Mesenchymal stem cell (in vitro differentiated cells and primary cell): ENCODE results near the gene RARRES1.
A peak's percentile ranks its signal among the peaks of the same experiment; 100 is the strongest.

Experiments used
- DNase-seq: peaks from one replicate; pipeline ENCODE4 v3.0.0-alpha.2; 2013
- H2AFZ ChIP-seq: one replicate; pipeline ENCODE4 v1.6.1; 2013; ENCODE audit warnings: low read depth, mild to moderate bottlenecking, control low read depth, inconsistent platforms, low read length, moderate library complexity
- H2AK5ac ChIP-seq: 2 replicates; pipeline ENCODE4 v1.6.1; 2013; ENCODE audit warnings: low read length, moderate library complexity, mild to moderate bottlenecking, inconsistent platforms; ENCODE audit not compliant: severe bottlenecking
- H2BK120ac ChIP-seq: one replicate; pipeline ENCODE4 v1.6.1; 2013; ENCODE audit warnings: low read depth, mild to moderate bottlenecking, inconsistent platforms, low read length, moderate library complexity
- H2BK12ac ChIP-seq, 2 experiments: one replicate each; pipeline ENCODE4 v1.6.1; 2013; ENCODE audit warnings: inconsistent platforms in 2 of 2, low read length in 2 of 2, mild to moderate bottlenecking in 2 of 2, moderate library complexity in 2 of 2, control low read depth in 1 of 2
- H2BK15ac ChIP-seq: one replicate; pipeline ENCODE4 v1.6.1; 2013; ENCODE audit warnings: mild to moderate bottlenecking, low read depth, inconsistent platforms; ENCODE audit not compliant: poor library complexity, severe bottlenecking
- H2BK5ac ChIP-seq: 2 replicates; pipeline ENCODE4 v1.6.1; 2013; ENCODE audit warnings: low read depth, mild to moderate bottlenecking, low read length, control low read depth, inconsistent platforms; ENCODE audit not compliant: poor library complexity, severe bottlenecking
- H3K14ac ChIP-seq, 2 experiments: one replicate each; pipeline ENCODE4 v1.6.1; 2013; ENCODE audit warnings: inconsistent platforms in 2 of 2, low read length in 2 of 2, control low read depth in 1 of 2, mild to moderate bottlenecking in 1 of 2, moderate library complexity in 1 of 2
- H3K18ac ChIP-seq, 2 experiments: one replicate each; pipeline ENCODE4 v1.6.1; 2013; ENCODE audit warnings: inconsistent platforms in 2 of 2, low read length in 2 of 2, control low read depth in 1 of 2, low read depth in 1 of 2, mild to moderate bottlenecking in 1 of 2
- H3K23ac ChIP-seq, 2 experiments: one replicate each; pipeline ENCODE4 v1.6.1; 2013; ENCODE audit warnings: inconsistent platforms in 2 of 2, low read length in 2 of 2, mild to moderate bottlenecking in 2 of 2, moderate library complexity in 2 of 2, control low read depth in 1 of 2
- H3K27ac ChIP-seq: 2 replicates; pipeline ENCODE4 v1.5.1; 2013; ENCODE audit warnings: mild to moderate bottlenecking, moderate library complexity, low read length, control low read depth, inconsistent platforms; ENCODE audit not compliant: poor library complexity, severe bottlenecking
- H3K27me3 ChIP-seq, 2 experiments: 2 replicates each; pipeline versions ENCODE4 v1.6.1 to v1.7.0; 2013; ENCODE audit warnings: low read length in 2 of 2, mild to moderate bottlenecking in 2 of 2, moderate library complexity in 2 of 2, control low read depth in 1 of 2, inconsistent platforms in 1 of 2; ENCODE audit not compliant: control insufficient read depth in 1 of 2, insufficient read depth in 1 of 2
- H3K36me3 ChIP-seq, 2 experiments: 2 replicates each; pipeline versions ENCODE4 v1.6.1 to v1.7.0; 2013; ENCODE audit warnings: low read length in 2 of 2, control low read depth in 1 of 2, inconsistent platforms in 1 of 2, low read depth in 1 of 2, mild to moderate bottlenecking in 1 of 2; ENCODE audit not compliant: insufficient read depth in 2 of 2, control insufficient read depth in 1 of 2
- H3K4ac ChIP-seq, 2 experiments: one replicate each; pipeline ENCODE4 v1.6.1; 2013; ENCODE audit warnings: inconsistent platforms in 2 of 2, low read length in 2 of 2, mild to moderate bottlenecking in 2 of 2, moderate library complexity in 2 of 2, control low read depth in 1 of 2, low read depth in 1 of 2
- H3K4me1 ChIP-seq: 2 replicates; pipeline ENCODE4 v1.6.1; 2013; ENCODE audit warnings: low read depth, low read length, control low read depth; ENCODE audit not compliant: control insufficient read depth, insufficient read depth
- H3K4me2 ChIP-seq: 2 replicates; pipeline ENCODE4 v1.6.1; 2013; ENCODE audit warnings: low read length, mild to moderate bottlenecking, inconsistent platforms; ENCODE audit not compliant: poor library complexity, severe bottlenecking
- H3K4me3 ChIP-seq, 2 experiments: 2 replicates each; pipeline versions ENCODE4 v1.5.1 to v1.7.0; 2013; ENCODE audit warnings: low read length in 2 of 2, mild to moderate bottlenecking in 2 of 2, control low read depth in 1 of 2, low read depth in 1 of 2; ENCODE audit not compliant: insufficient read depth in 1 of 2
- H3K79me1 ChIP-seq: replicated peaks from 2 replicates; pipeline ENCODE4 v1.6.1; 2013; ENCODE audit warnings: mild to moderate bottlenecking, control low read depth, low read length, inconsistent platforms; ENCODE audit not compliant: poor library complexity, severe bottlenecking
- H3K9ac ChIP-seq: 2 replicates; pipeline ENCODE4 v1.7.0; 2013; ENCODE audit warnings: mild to moderate bottlenecking, low read length, moderate library complexity
- H3K9me3 ChIP-seq: 2 replicates; pipeline ENCODE4 v1.7.0; 2013; ENCODE audit warnings: mild to moderate bottlenecking, low read length; ENCODE audit not compliant: control insufficient read depth
- H4K8ac ChIP-seq: one replicate; pipeline ENCODE4 v1.6.1; 2013; ENCODE audit warnings: inconsistent platforms, mild to moderate bottlenecking, low read length, moderate library complexity
- H4K91ac ChIP-seq: one replicate; pipeline ENCODE4 v1.6.1; 2013; ENCODE audit warnings: mild to moderate bottlenecking, low read length, inconsistent platforms
- WGBS: methylation state at CpG from one replicate; pipeline ENCODE4 v1.1.7; 2013; ENCODE audit warnings: mixed read lengths; 5-methylcytosine and 5-hydroxymethylcytosine counted together

RARRES1 gene

DNA sequence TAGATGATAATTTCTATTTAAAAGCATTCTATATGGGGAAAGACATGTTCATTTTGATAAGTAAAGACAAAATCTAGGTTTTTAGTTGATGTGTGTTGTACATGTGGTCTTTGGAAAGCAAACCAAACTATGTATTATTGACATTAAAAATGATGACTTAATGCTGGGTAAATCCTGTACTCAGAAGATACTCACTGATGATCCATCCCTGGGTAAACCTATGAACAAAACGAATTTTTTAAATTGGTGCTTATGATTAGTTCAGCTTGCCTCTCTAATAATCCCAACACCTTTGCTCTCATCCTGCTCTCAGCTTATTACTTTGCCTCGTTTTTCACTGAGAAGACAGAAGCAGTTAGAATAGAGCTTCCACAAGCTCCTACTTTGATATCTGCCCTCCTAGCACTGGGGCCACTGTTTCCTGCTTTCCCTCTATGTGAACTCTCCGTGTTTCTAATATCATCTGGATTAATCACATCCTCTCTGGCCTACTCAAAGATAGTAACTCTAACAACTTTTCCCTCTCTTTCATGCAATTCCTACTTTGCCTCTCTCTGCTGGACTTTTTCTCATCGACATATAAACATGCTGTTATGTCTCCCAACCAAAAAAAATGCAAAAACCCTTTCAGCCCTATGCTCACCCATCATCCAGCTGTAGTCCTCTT, 29.3 kb downstream of the RARRES1 start:
- no peak overlapping the region for H2BK120ac ChIP-seq
- peak overlapping the region; percentile 56 for H4K8ac ChIP-seq
- DNase-seq, result peak; percentile 60
- H3K79me1 ChIP-seq, result peaks cover 18% of the 10 kb centered on the region
- H2BK12ac ChIP-seq, result no peak overlapping the region
- no peaks in the 10 kb centered on the region for H3K27me3 ChIP-seq
- peaks cover 0 to 34% of the 10 kb centered on the region in 2 experiments for H3K36me3 ChIP-seq
- H2BK15ac ChIP-seq, result no peak overlapping the region
- no peak overlapping the region for H3K4me3 ChIP-seq
- no peak overlapping the region for H4K91ac ChIP-seq
- no peak overlapping the region for H3K23ac ChIP-seq
- H2AK5ac ChIP-seq, result no peak overlapping the region
- no peak overlapping the region for H3K18ac ChIP-seq
- peak overlapping the region; percentile 0 for H3K9ac ChIP-seq
- H3K4me2 ChIP-seq, result no peak overlapping the region
- H3K4me1 ChIP-seq, result peaks cover 1% of the 10 kb centered on the region
- no peak overlapping the region for H3K4ac ChIP-seq
- no peaks in the 10 kb centered on the region for H3K9me3 ChIP-seq
- H2AFZ ChIP-seq, result no peak overlapping the region
- H3K27ac ChIP-seq, result peak overlapping the region; percentile 30
- 22% methylated on average over 4 of the region's 4 CpGs for WGBS
- no peak overlapping the region for H2BK5ac ChIP-seq
- no peak overlapping the region for H3K14ac ChIP-seq

DNA sequence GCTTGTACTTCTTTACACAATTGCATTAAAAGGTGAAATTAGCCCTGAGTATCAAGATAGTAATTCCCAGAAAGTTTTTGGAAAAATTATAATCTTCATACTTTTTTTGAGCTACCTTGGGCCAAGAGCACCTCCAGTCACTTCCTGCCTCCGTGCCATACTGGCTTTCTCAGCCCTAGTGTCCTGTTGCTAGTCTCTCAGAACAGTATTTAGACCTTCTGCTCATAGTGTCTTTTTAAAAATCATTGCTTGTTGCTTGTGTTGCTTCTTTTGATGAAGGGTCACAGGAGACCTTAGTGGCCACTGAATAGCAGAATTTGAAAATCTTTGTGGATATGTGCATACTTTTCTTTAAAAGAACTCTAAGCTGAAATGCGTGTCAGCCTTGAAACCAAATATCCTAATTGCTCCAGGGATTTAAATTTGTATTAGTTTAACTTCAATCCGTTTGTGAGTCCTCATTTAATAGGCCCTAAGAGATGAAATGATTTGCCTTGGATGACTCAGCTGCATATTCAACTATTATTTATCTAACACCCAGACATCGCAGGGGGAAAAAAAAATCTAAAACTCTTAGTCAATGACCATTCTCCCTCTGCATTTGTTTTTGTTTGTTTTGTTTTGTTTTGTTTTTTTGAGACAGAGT, 30.7 kb downstream of the RARRES1 start:
- H2BK120ac ChIP-seq, result no peak overlapping the region
- H3K27me3 ChIP-seq, result no peaks in the 10 kb centered on the region
- H3K9ac ChIP-seq, result peak overlapping the region; percentile 41
- no peak overlapping the region for H3K4me2 ChIP-seq
- peak overlapping the region; percentile 28 for H3K27ac ChIP-seq
- no peak overlapping the region for H3K4me3 ChIP-seq
- H4K8ac ChIP-seq, result no peak overlapping the region
- H3K4ac ChIP-seq, result no peak overlapping the region
- no peak overlapping the region for H3K23ac ChIP-seq
- no peak overlapping the region for H2AFZ ChIP-seq
- no peak for DNase-seq
- H3K4me1 ChIP-seq, result peaks cover 1% of the 10 kb centered on the region
- no peaks in the 10 kb centered on the region for H3K9me3 ChIP-seq
- H3K79me1 ChIP-seq, result peaks cover 18% of the 10 kb centered on the region
- H2AK5ac ChIP-seq, result no peak overlapping the region
- H3K36me3 ChIP-seq, result peaks cover 0 to 28% of the 10 kb centered on the region in 2 experiments
- no peak overlapping the region for H3K14ac ChIP-seq
- no peak overlapping the region for H2BK5ac ChIP-seq
- no peak overlapping the region for H4K91ac ChIP-seq
- no peak overlapping the region for H2BK12ac ChIP-seq
- 56% methylated on average over 2 of the region's 4 CpGs for WGBS
- H2BK15ac ChIP-seq, result no peak overlapping the region
- H3K18ac ChIP-seq, result no peak overlapping the region

DNA sequence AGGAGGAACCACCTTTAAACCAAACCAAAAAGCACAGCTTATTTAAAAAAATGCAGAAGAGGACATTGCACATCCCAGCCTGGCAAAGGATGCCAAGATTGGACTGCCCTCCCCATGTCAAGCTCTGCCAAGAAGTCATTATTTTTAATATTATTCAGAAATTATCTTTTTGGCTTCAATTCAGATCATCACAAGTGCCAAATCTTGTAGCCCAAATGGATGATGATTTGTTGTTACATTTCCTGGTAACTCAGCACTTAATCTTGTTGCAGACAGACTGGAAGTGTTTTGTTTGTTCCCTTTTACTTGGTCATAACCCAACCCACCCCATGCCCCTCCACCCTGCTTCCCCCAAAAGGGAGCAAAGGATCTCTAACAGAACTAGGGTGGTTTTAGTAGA, 31.7 kb downstream of the RARRES1 start:
- H3K4me1 ChIP-seq, result peaks cover 1% of the 10 kb centered on the region
- no peaks in the 10 kb centered on the region for H3K27me3 ChIP-seq
- H3K14ac ChIP-seq, result no peak overlapping the region
- no peak overlapping the region for H3K4ac ChIP-seq
- H3K4me2 ChIP-seq, result no peak overlapping the region
- H3K4me3 ChIP-seq, result no peak overlapping the region
- no peak overlapping the region for H2BK15ac ChIP-seq
- no peak overlapping the region for H2BK5ac ChIP-seq
- DNase-seq, result no peak
- peaks cover 0 to 25% of the 10 kb centered on the region in 2 experiments for H3K36me3 ChIP-seq
- no peaks in the 10 kb centered on the region for H3K9me3 ChIP-seq
- no peak overlapping the region for H2AK5ac ChIP-seq
- no peak overlapping the region for H4K8ac ChIP-seq
- H2BK12ac ChIP-seq, result no peak overlapping the region
- peaks cover 15% of the 10 kb centered on the region for H3K79me1 ChIP-seq
- no peak overlapping the region for H2AFZ ChIP-seq
- H2BK120ac ChIP-seq, result no peak overlapping the region
- H3K18ac ChIP-seq, result no peak overlapping the region
- H3K9ac ChIP-seq, result no peak overlapping the region
- no peak overlapping the region for H4K91ac ChIP-seq
- H3K27ac ChIP-seq, result no peak overlapping the region
- H3K23ac ChIP-seq, result no peak overlapping the region

DNA sequence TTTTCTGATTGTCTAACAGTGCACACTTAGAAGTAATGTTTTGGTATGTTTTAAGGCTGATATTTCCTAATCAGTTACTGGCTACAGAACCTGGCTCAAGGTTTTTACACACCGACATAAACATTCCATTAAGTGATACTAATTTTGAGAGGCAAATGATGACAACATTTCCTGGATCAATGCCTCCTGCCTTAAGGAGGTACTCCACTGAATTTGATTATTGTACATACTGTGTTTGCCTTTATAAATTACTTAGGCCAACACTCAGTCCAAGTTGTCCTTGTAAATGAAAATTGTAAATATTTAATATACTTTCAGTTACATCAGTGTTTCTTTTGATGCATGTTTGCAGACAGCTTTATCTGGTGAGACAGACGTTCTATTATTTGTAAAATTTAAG, 35.6 kb downstream of the RARRES1 start:
- Histone ChIP-seq H3K27ac (no peak overlapping the region), H3K4ac (no peak overlapping the region), H3K9me3 (no peaks in the 10 kb centered on the region), H3K9ac (no peak overlapping the region), H3K18ac (no peak overlapping the region), H2AFZ (no peak overlapping the region), H3K36me3 (peaks cover 0 to 35% of the 10 kb centered on the region in 2 experiments), H3K23ac (no peak overlapping the region), H3K27me3 (no peaks in the 10 kb centered on the region), H3K4me2 (no peak overlapping the region), H3K14ac (no peak overlapping the region), H3K4me1 (peaks cover 1% of the 10 kb centered on the region), H4K91ac (no peak overlapping the region), H2BK5ac (no peak overlapping the region), H3K79me1 (peaks cover 11% of the 10 kb centered on the region), H2BK12ac (no peak overlapping the region), H4K8ac (no peak overlapping the region), H2AK5ac (no peak overlapping the region), H2BK120ac (no peak overlapping the region), H3K4me3 (no peak overlapping the region), H2BK15ac (no peak overlapping the region)
- DNase-seq, result no peak
- WGBS, result no CpG with 5 or more reads among the region's 2 CpGs
